Natural killer cell (primary cell): ENCODE results near the gene NR2C2. TPM values are rescaled to one million over a fixed set of nuclear protein-coding genes. Genes with fewer than 3 reads are reported as not detected.
A peak's percentile ranks its signal among the peaks of the same experiment; 100 is the strongest.

Experiments
- ATAC-seq, 3 donors: fragments of 150-1000 bp in 2 of 3; fragments of 200-7000 bp in 1 of 3; cut with Tn5 transposase; 1 replicate in 1 of 3; 2 replicates in 2 of 3; pipeline ENCODE4 v1.10.0; 2021; ENCODE audit warnings: mild to moderate bottlenecking in 2 of 3, moderate library complexity in 2 of 3
- DNase-seq, 2 donors: peaks; one replicate each; pipeline versions ENCODE4 v3.0.0 to v3.0.0-alpha.2; 2013 to 2021; ENCODE audit warnings: mixed read lengths in 1 of 2
- H3K27ac ChIP-seq: one replicate; pipeline ENCODE4 v1.5.1; 2013; ENCODE audit warnings: mild to moderate bottlenecking, low read length
- H3K27me3 ChIP-seq: one replicate; pipeline ENCODE4 v1.6.1; 2013; ENCODE audit warnings: low read length; ENCODE audit not compliant: control insufficient read depth, insufficient read depth
- H3K36me3 ChIP-seq: one replicate; pipeline ENCODE4 v1.6.1; 2013; ENCODE audit warnings: low read length; ENCODE audit not compliant: control insufficient read depth, insufficient read depth
- H3K4me1 ChIP-seq: one replicate; pipeline ENCODE4 v1.6.1; 2013; ENCODE audit warnings: low read length; ENCODE audit not compliant: control insufficient read depth, insufficient read depth
- H3K4me3 ChIP-seq: one replicate; pipeline ENCODE4 v1.5.1; 2013; ENCODE audit warnings: low read length
- H3K9me3 ChIP-seq: one replicate; pipeline ENCODE4 v1.6.1; 2013; ENCODE audit warnings: low read length; ENCODE audit not compliant: control insufficient read depth, insufficient read depth
- H3K27ac Mint-ChIP-seq, 2 donors: one replicate each; pipeline ENCODE4 v1.8.0; 2022; ENCODE audit warnings: mild to moderate bottlenecking in 2 of 2, mixed read lengths in 2 of 2, moderate library complexity in 1 of 2
- H3K27me3 Mint-ChIP-seq, 2 donors: one replicate each; pipeline ENCODE4 v1.8.0; 2022; ENCODE audit warnings: low read depth in 2 of 2, mixed read lengths in 2 of 2
- H3K36me3 Mint-ChIP-seq: one replicate; pipeline ENCODE4 v1.8.0; 2022; ENCODE audit warnings: mixed read lengths
- H3K4me1 Mint-ChIP-seq, 2 donors: one replicate each; pipeline ENCODE4 v1.8.0; 2022; ENCODE audit warnings: mixed read lengths in 2 of 2
- H3K4me3 Mint-ChIP-seq: one replicate; pipeline ENCODE4 v1.8.0; 2022; ENCODE audit warnings: mild to moderate bottlenecking, moderate library complexity, mixed read lengths
- H3K9me3 Mint-ChIP-seq, 2 donors: one replicate each; pipeline ENCODE4 v1.8.0; 2022; ENCODE audit warnings: mixed read lengths in 2 of 2
- CTCF ChIP-seq: fragments of 200-600 bp; IDR thresholded peaks from one replicate; pipeline ENCODE4 v1.8.0; 2022; ENCODE audit warnings: antibody characterized with exemption
- WGBS: methylation state at CpG from one replicate; pipeline ENCODE4 v1.1.7; 2013; ENCODE audit warnings: missing lambda C conversion rate; ENCODE audit not compliant: insufficient coverage; 5-methylcytosine and 5-hydroxymethylcytosine counted together
- intact Hi-C: fragments of 100-400 bp; cut with micrococcal nuclease; formaldehyde crosslinking; loops from one replicate; pipeline ENCODE4 v1.14.2; 2022
- total RNA-seq, 4 donors: library from RNA; stranded (reverse); fragments of 120-200 nt in 1 of 4; gene quantifications; one replicate each; pipeline versions ENCODE4 v1.2.3 to v1.2.4, GENCODE V29; 2013 to 2022

NR2C2 gene
- total RNA-seq, 3 donors from 2014 or later (not counting 1 experiment from before 2014, with no cell fraction given), result 70.4 to 94.3 (median 81.6) TPM

GRCh38 chr3:15055019-15055557, 107.7 kb downstream of the NR2C2 start:
- peaks cover 21% of the 10 kb centered on the region for H3K36me3 ChIP-seq
- peak overlapping the region; percentile 11 for H3K27ac ChIP-seq
- H3K27ac Mint-ChIP-seq, result peak overlapping the region; percentile 76 to 86
- no peak overlapping the region for H3K4me3 ChIP-seq
- 38% methylated on average over 4 of the region's 8 CpGs for WGBS
- H3K4me1 ChIP-seq, result peaks cover 26% of the 10 kb centered on the region
- peak overlapping the region; percentile 56 for H3K4me3 Mint-ChIP-seq
- no peaks in the 10 kb centered on the region for H3K36me3 Mint-ChIP-seq
- H3K9me3 ChIP-seq, result no peaks in the 10 kb centered on the region
- DNase-seq (peak; percentile 59 to 63), ATAC-seq (peak; percentile 83 to 89 (median 84))
- intact Hi-C loops, result loop anchor here (1.0 to 5.0 kb wide), 3 partner anchors 43 to 108 kb away; partner anchors contain the start of gene NR2C2
- peaks cover 11 to 41% of the 10 kb centered on the region in 2 donors for H3K4me1 Mint-ChIP-seq
- H3K27me3 Mint-ChIP-seq, result no peaks in the 10 kb centered on the region
- TF ChIP-seq CTCF, result no peak
- peaks cover 0 to 2% of the 10 kb centered on the region in 2 donors for H3K9me3 Mint-ChIP-seq
- no peaks in the 10 kb centered on the region for H3K27me3 ChIP-seq

- Histone ChIP-seq H3K4me3 (no peak overlapping the region), H3K27me3 (no peaks in the 10 kb centered on the region), H3K36me3 (peaks cover 19% of the 10 kb centered on the region), H3K27ac (no peak overlapping the region), H3K4me1 (peaks cover 20% of the 10 kb centered on the region), H3K9me3 (no peaks in the 10 kb centered on the region)
- WGBS, result 98% methylated on average over 19 of the region's 19 CpGs
- Mint-ChIP-seq H3K4me1 (peaks cover 11 to 35% of the 10 kb centered on the region in 2 donors), H3K4me3 (no peak overlapping the region), H3K27ac (no peak overlapping the region), H3K36me3 (no peaks in the 10 kb centered on the region), H3K9me3 (peaks cover 0 to 2% of the 10 kb centered on the region in 2 donors), H3K27me3 (no peaks in the 10 kb centered on the region)
- ATAC-seq, result no peak
- intact Hi-C loops, result loop anchor here (5.0 kb wide), 1 partner anchor 110 kb away; the partner anchor contains the start of gene NR2C2
- no peak for TF ChIP-seq CTCF
- no peak for DNase-seq
Measured at GRCh38 chr3:15056676-15057404, 109.5 kb downstream of the NR2C2 start.

GRCh38 chr3:15060029-15060428, 112.6 kb downstream of the NR2C2 start:
- no peak for ATAC-seq
- Mint-ChIP-seq H3K9me3 (peaks cover 0 to 2% of the 10 kb centered on the region in 2 donors), H3K4me3 (no peak overlapping the region), H3K36me3 (no peaks in the 10 kb centered on the region), H3K4me1 (peaks cover 17 to 31% of the 10 kb centered on the region in 2 donors), H3K27me3 (no peaks in the 10 kb centered on the region), H3K27ac (no peak overlapping the region)
- DNase-seq, result no peak
- intact Hi-C loops, result no loop called here
- TF ChIP-seq CTCF, result no peak
- Histone ChIP-seq H3K4me1 (peaks cover 22% of the 10 kb centered on the region), H3K27me3 (no peaks in the 10 kb centered on the region), H3K4me3 (no peak overlapping the region), H3K36me3 (peaks cover 13% of the 10 kb centered on the region), H3K9me3 (no peaks in the 10 kb centered on the region), H3K27ac (no peak overlapping the region)
- 97% methylated on average over 3 of the region's 3 CpGs for WGBS
